H1 (cell line): ENCODE data around the gene CCNT1. TPM values are rescaled to one million over a fixed set of nuclear protein-coding genes. Genes with fewer than 3 reads are reported as not detected.

Source experiments
- CTCF ChIA-PET: fragments of 300-600 bp; sonication (Branson Sonifier 250); formaldehyde crosslinking; loops from one replicate; lab custom pipeline; 2021; ENCODE audit not compliant: partially characterized antibody; lab: Charles Lee
- POLR2A ChIA-PET: fragments of 300-600 bp; sonication (Branson Sonifier 250); formaldehyde crosslinking; loops from one replicate; lab custom pipeline; 2021; ENCODE audit warnings: inconsistent platforms; ENCODE audit not compliant: partially characterized antibody; lab: Charles Lee
- DNase-seq, 2 experiments: peaks; one replicate each; pipeline versions ENCODE4 v3.0.0 to v3.0.0-alpha.2; 2010 to 2022; ENCODE audit warnings: low spot score in 2 of 2, low read depth in 1 of 2, mixed read lengths in 1 of 2
- FAIRE-seq: peaks from 2 replicates; lab custom pipeline; 2011; peaks lifted over from hg19 to GRCh38; lab: Jason Lieb, UNC
- H2AFZ ChIP-seq: 2 replicates; pipeline ENCODE4 v1.8.1; 2012; ENCODE audit warnings: low read length, inconsistent platforms
- H2AK5ac ChIP-seq: 2 replicates; pipeline ENCODE4 v1.6.1; 2013; ENCODE audit warnings: low read depth, low read length
- H2BK120ac ChIP-seq: replicated peaks from 2 replicates; pipeline ENCODE3; 2013; ENCODE audit warnings: low read depth, low read length, inconsistent platforms
- H2BK12ac ChIP-seq: 2 replicates; pipeline ENCODE4 v1.6.1; 2013; ENCODE audit warnings: low read depth, low read length
- H2BK15ac ChIP-seq: 2 replicates; pipeline ENCODE4 v1.6.1; 2013; ENCODE audit warnings: low read length
- H2BK20ac ChIP-seq: 2 replicates; pipeline ENCODE4 v1.6.1; 2013; ENCODE audit warnings: low read length
- H2BK5ac ChIP-seq: 2 replicates; pipeline ENCODE4 v1.6.1; 2013; ENCODE audit warnings: low read depth, low read length
- H3K14ac ChIP-seq: 2 replicates; pipeline ENCODE4 v1.6.1; 2013; ENCODE audit warnings: inconsistent platforms; ENCODE audit not compliant: insufficient read length
- H3K18ac ChIP-seq: 2 replicates; pipeline ENCODE4 v1.6.1; 2013; ENCODE audit warnings: low read length; ENCODE audit errors: extremely low read depth
- H3K23ac ChIP-seq: 2 replicates; pipeline ENCODE4 v1.6.1; 2013; ENCODE audit warnings: inconsistent platforms; ENCODE audit not compliant: insufficient read length
- H3K23me2 ChIP-seq: 2 replicates; pipeline ENCODE4 v1.6.1; 2013; ENCODE audit warnings: low read depth, low read length
- H3K27ac ChIP-seq: 2 replicates; pipeline ENCODE4 v1.6.1; 2011; ENCODE audit warnings: low read depth, low read length, inconsistent platforms
- H3K27me3 ChIP-seq, 4 experiments: replicated peaks in 1 of 4; 1 replicate in 1 of 4; 2 replicates in 3 of 4; pipeline versions ENCODE4 v1.6.1 to v1.8.1; 2011 to 2013; ENCODE audit warnings: low read length in 3 of 4, mild to moderate bottlenecking in 3 of 4, inconsistent platforms in 2 of 4, mixed read lengths in 2 of 4, moderate library complexity in 1 of 4; ENCODE audit not compliant: control insufficient read depth in 3 of 4, insufficient read depth in 3 of 4; ENCODE audit errors: extremely low read depth in 1 of 4
- H3K36me3 ChIP-seq, 4 experiments: 2 replicates each; pipeline versions ENCODE4 v1.6.1 to v1.8.1; 2011 to 2013; ENCODE audit warnings: mild to moderate bottlenecking in 4 of 4, low read length in 3 of 4, moderate library complexity in 2 of 4, control low read depth in 1 of 4, inconsistent platforms in 1 of 4; ENCODE audit not compliant: insufficient read depth in 4 of 4, control insufficient read depth in 2 of 4
- H3K4ac ChIP-seq: replicated peaks from 2 replicates; pipeline ENCODE3; 2013; ENCODE audit warnings: low read length, low read depth, mixed read lengths, inconsistent platforms; ENCODE audit not compliant: insufficient read length
- H3K4me1 ChIP-seq, 4 experiments: replicated peaks in 1 of 4; 1 replicate in 1 of 4; 2 replicates in 3 of 4; pipeline versions ENCODE4 v1.6.1 to v1.8.1; 2011 to 2013; ENCODE audit warnings: low read length in 3 of 4, inconsistent platforms in 2 of 4, mixed read lengths in 1 of 4; ENCODE audit not compliant: insufficient read depth in 4 of 4, control insufficient read depth in 3 of 4
- H3K4me2 ChIP-seq, 2 experiments: 2 replicates each; pipeline versions ENCODE4 v1.6.1 to v1.8.1; 2011 to 2013; ENCODE audit warnings: low read depth in 2 of 2, low read length in 2 of 2, control low read depth in 1 of 2, inconsistent platforms in 1 of 2, mild to moderate bottlenecking in 1 of 2; ENCODE audit not compliant: insufficient read depth in 1 of 2
- H3K4me3 ChIP-seq, 4 experiments: fragments of 200-600, 300-600 bp in 1 of 4; sonication (generic), shearing (Covaris generic), sonication (Bioruptor Twin) in 1 of 4; 2 replicates each; pipeline versions ENCODE4 v1.5.1 to v1.8.1; 2011 to 2016; ENCODE audit warnings: low read length in 4 of 4, low read depth in 3 of 4, control low read depth in 2 of 4, inconsistent platforms in 2 of 4, mild to moderate bottlenecking in 2 of 4, mixed read lengths in 1 of 4, moderate library complexity in 1 of 4; ENCODE audit not compliant: insufficient read depth in 2 of 4; ENCODE audit errors: extremely low read depth in 1 of 4
- H3K56ac ChIP-seq: replicated peaks from 2 replicates; pipeline ENCODE3; 2013; ENCODE audit warnings: low read depth, mild to moderate bottlenecking, mixed read lengths, low read length, inconsistent platforms; ENCODE audit not compliant: insufficient read length
- H3K79me1 ChIP-seq: 2 replicates; pipeline ENCODE4 v1.6.1; 2013; ENCODE audit warnings: low read depth, low read length, control low read depth
- H3K79me2 ChIP-seq, 2 experiments: 2 replicates each; pipeline versions ENCODE4 v1.6.1 to v1.8.1; 2012 to 2013; ENCODE audit warnings: low read length in 2 of 2, mild to moderate bottlenecking in 2 of 2, inconsistent platforms in 1 of 2; ENCODE audit not compliant: insufficient read depth in 2 of 2, control insufficient read depth in 1 of 2
- H3K9ac ChIP-seq, 4 experiments: replicated peaks in 1 of 4; 1 replicate in 1 of 4; 2 replicates in 3 of 4; pipeline versions ENCODE4 v1.6.1 to v1.8.1; 2011 to 2013; ENCODE audit warnings: low read depth in 3 of 4, low read length in 3 of 4, control low read depth in 2 of 4, mild to moderate bottlenecking in 2 of 4, moderate library complexity in 2 of 4, inconsistent platforms in 1 of 4; ENCODE audit errors: extremely low read depth in 1 of 4
- H3K9me3 ChIP-seq, 2 experiments: 2 replicates each; pipeline versions ENCODE4 v1.6.1 to v1.8.1; 2012 to 2013; ENCODE audit warnings: mild to moderate bottlenecking in 2 of 2, moderate library complexity in 2 of 2, control low read depth in 1 of 2, inconsistent platforms in 1 of 2, low read depth in 1 of 2, low read length in 1 of 2, mixed read lengths in 1 of 2; ENCODE audit not compliant: insufficient read depth in 2 of 2
- H4K20me1 ChIP-seq, 2 experiments: replicated peaks in 1 of 2; 2 replicates each; pipeline versions ENCODE3 to v1.8.1; 2011 to 2013; ENCODE audit warnings: inconsistent platforms in 2 of 2, low read length in 2 of 2, mild to moderate bottlenecking in 1 of 2; ENCODE audit not compliant: insufficient read depth in 2 of 2, control insufficient read depth in 1 of 2
- H4K5ac ChIP-seq: 2 replicates; pipeline ENCODE4 v1.6.1; 2013; ENCODE audit warnings: low read length, low read depth, mixed read lengths, inconsistent platforms; ENCODE audit not compliant: insufficient read length
- H4K8ac ChIP-seq: 2 replicates; pipeline ENCODE4 v1.8.0; 2013; ENCODE audit warnings: mild to moderate bottlenecking, moderate library complexity, low read length, inconsistent platforms; ENCODE audit not compliant: insufficient read depth; ENCODE audit errors: extremely low read depth
- H4K91ac ChIP-seq: replicated peaks from 2 replicates; pipeline ENCODE3; 2013; ENCODE audit warnings: low read length, mixed read lengths, inconsistent platforms; ENCODE audit not compliant: insufficient read length
- ATF3 ChIP-seq: IDR thresholded peaks from 2 replicates; pipeline ENCODE4 v1.6.1; 2011; ENCODE audit warnings: low read depth, mild to moderate bottlenecking, low read length; ENCODE audit not compliant: insufficient read depth
- CREB1 ChIP-seq: IDR thresholded peaks from 2 replicates; pipeline ENCODE4 v1.6.1; 2012; ENCODE audit warnings: inconsistent platforms
- EP300 ChIP-seq, 2 experiments: IDR thresholded peaks; 1 replicate in 1 of 2; 2 replicates in 1 of 2; pipeline ENCODE4 v1.6.1; 2011 to 2012; ENCODE audit warnings: low read depth in 2 of 2, low read length in 2 of 2, mild to moderate bottlenecking in 2 of 2, borderline replicate concordance in 1 of 2, inconsistent platforms in 1 of 2, moderate library complexity in 1 of 2
- HDAC2 ChIP-seq, 2 experiments: fragments of 300-600 bp in 1 of 2; sonication (generic) in 1 of 2; IDR thresholded peaks; 2 replicates each; pipeline ENCODE4 v1.6.1; 2011 to 2012; ENCODE audit warnings: low read depth in 2 of 2, low read length in 2 of 2, mild to moderate bottlenecking in 2 of 2, moderate library complexity in 2 of 2, borderline replicate concordance in 1 of 2, inconsistent platforms in 1 of 2
- HDAC6 ChIP-seq: IDR thresholded peaks from one replicate; pipeline ENCODE4 v1.7.1; 2012; ENCODE audit warnings: low read depth, mild to moderate bottlenecking, inconsistent platforms, low read length, moderate library complexity
- JUN ChIP-seq: IDR thresholded peaks from 2 replicates; pipeline ENCODE4 v1.6.1; 2011; ENCODE audit warnings: low read depth, mild to moderate bottlenecking, improper control_type of control experiment, low read length
- SIN3A ChIP-seq, 2 experiments: IDR thresholded peaks in 1 of 2; conservative IDR thresholded peaks in 1 of 2; 2 replicates each; pipeline ENCODE4 v1.6.1; 2011 to 2012; ENCODE audit warnings: low read length in 2 of 2, improper control_type of control experiment in 1 of 2, low read depth in 1 of 2, mild to moderate bottlenecking in 1 of 2
- TAF7 ChIP-seq: optimal IDR thresholded peaks from 2 replicates; pipeline ENCODE3; 2011; ENCODE audit warnings: low read depth, mild to moderate bottlenecking, inconsistent platforms, low read length, moderate library complexity, borderline replicate concordance
- TCF12 ChIP-seq: IDR thresholded peaks from 2 replicates; pipeline ENCODE4 v1.6.1; 2011; ENCODE audit warnings: low read depth, mild to moderate bottlenecking, low read length
- ZNF274 ChIP-seq: IDR thresholded peaks from 2 replicates; pipeline ENCODE4 v1.7.0; 2012; ENCODE audit warnings: low read length, borderline replicate concordance; ENCODE audit errors: extremely low read depth
- WGBS, 2 experiments: shearing (Covaris generic) in 1 of 2; methylation state at CpG; one replicate each; pipeline versions ENCODE4 v1.1.6 to v1.1.7; 2013 to 2015; ENCODE audit warnings: low lambda C conversion rate in 2 of 2, mixed read lengths in 2 of 2, inconsistent platforms in 1 of 2, low coverage in 1 of 2, missing lambda C conversion rate in 1 of 2; ENCODE audit not compliant: insufficient replicate concordance in 2 of 2, insufficient coverage in 1 of 2, insufficient read length in 1 of 2; ENCODE audit errors: extremely low coverage in 1 of 2, missing lambda C conversion rate in 1 of 2; 5-methylcytosine and 5-hydroxymethylcytosine counted together
- polyA plus RNA-seq, 7 experiments: library from polyadenylated mRNA; depleted of rRNA in 3 of 7; stranded (reverse) in 5 of 7; unstranded in 2 of 7; fragments of >200 nt in 5 of 7; fragments of 200-250 nt in 2 of 7; gene quantifications; 1 replicate in 5 of 7; 2 replicates in 1 of 7; 4 replicates in 1 of 7; pipeline versions ENCODE4 v1.2.1 to v1.2.3, GENCODE V29; 2011 to 2013; ENCODE audit warnings: missing spikeins in 2 of 7, mixed read lengths in 2 of 7
- total RNA-seq: library from RNA; stranded (reverse); fragmentation: NEBNext Ultra II Directional; extraction: Animal tissue kit (Norgen Biotek cat#: 25700); gene quantifications from 2 replicates; pipeline ENCODE4 v1.2.1, GENCODE V29; 2021
- TF ChIP-seq, protein P1 (sequence below): IDR thresholded peaks from 2 replicates; pipeline ENCODE4 v1.6.1; 2012; ENCODE audit warnings: low read length, inconsistent platforms

The CCNT1 gene
- total and polyA plus RNA-seq, 2 of the 8 experiments (the other 6 are each of a cell fraction or from before 2014, with no cell fraction given), result 13.2 to 45.9 TPM

GRCh38 chr12:48694038-48694437 lies 22.5 kb downstream of the CCNT1 start:
- Histone ChIP-seq H2BK20ac (no peak overlapping the region), H2BK15ac (no peak overlapping the region), H3K36me3 (peaks cover 30 to 75% (median 51%) of the 10 kb centered on the region in 4 experiments), H2BK120ac (no peak overlapping the region), H3K23ac (no peak overlapping the region), H3K4ac (no peak overlapping the region), H3K56ac (no peak overlapping the region), H3K79me2 (peaks cover 0 to 22% of the 10 kb centered on the region in 2 experiments; a peak in 2 of 4 replicates), H3K27me3 (no peaks in the 10 kb centered on the region), H2BK12ac (no peak overlapping the region), H3K27ac (no peak overlapping the region), H3K23me2 (no peaks in the 10 kb centered on the region), H3K14ac (no peak overlapping the region), H2BK5ac (no peak overlapping the region), H4K20me1 (peaks cover 3 to 7% of the 10 kb centered on the region in 2 experiments), H3K4me2 (no peak overlapping the region), H3K9ac (no peak overlapping the region), H4K8ac (no peak overlapping the region), H4K5ac (no peak overlapping the region), H3K9me3 (no peaks in the 10 kb centered on the region), H4K91ac (no peak overlapping the region), H2AFZ (no peak overlapping the region), H3K18ac (no peak overlapping the region), H3K4me1 (no peaks in the 10 kb centered on the region), H2AK5ac (no peak overlapping the region), H3K79me1 (peaks cover 7% of the 10 kb centered on the region), H3K4me3 (no peak overlapping the region)
- CTCF ChIA-PET, result interaction anchor here (0.8 kb wide), 1 partner anchor 20 kb away, joined by 3 read pairs; no protein-coding TSS in a partner anchor
- POLR2A ChIA-PET, result interaction anchor here (1.0 to 2.2 kb wide), 3 partner anchors 8 to 22 kb away, joined by 3 to 6 read pairs (median 4); no protein-coding TSS in a partner anchor
- DNase-seq, result no peak
- 94% methylated on average over 6 of the region's 6 CpGs; no CpG with 5 or more reads in 1 of the 2 experiments for WGBS, 2 experiments
- no peak for FAIRE-seq
- no peak for TF ChIP-seq HDAC2 (IDR thresholded peaks at IDR 0.05; ENCODE audit: borderline replicate concordance in 1 of 2, low read depth in 2 of 2, low read length in 2 of 2)
- TF ChIP-seq HDAC6, result no peak
- TF ChIP-seq ZNF274, result no peak
- no peak for TF ChIP-seq CREB1
- TF ChIP-seq JUN, result no peak
- no peak for TF ChIP-seq SIN3A (conservative IDR thresholded peaks at IDR 0.05 in 1 of 2, IDR thresholded peaks at IDR 0.05 in 1 of 2; ENCODE audit: low read depth in 1 of 2, low read length in 2 of 2)
- TF ChIP-seq, protein P1, sequence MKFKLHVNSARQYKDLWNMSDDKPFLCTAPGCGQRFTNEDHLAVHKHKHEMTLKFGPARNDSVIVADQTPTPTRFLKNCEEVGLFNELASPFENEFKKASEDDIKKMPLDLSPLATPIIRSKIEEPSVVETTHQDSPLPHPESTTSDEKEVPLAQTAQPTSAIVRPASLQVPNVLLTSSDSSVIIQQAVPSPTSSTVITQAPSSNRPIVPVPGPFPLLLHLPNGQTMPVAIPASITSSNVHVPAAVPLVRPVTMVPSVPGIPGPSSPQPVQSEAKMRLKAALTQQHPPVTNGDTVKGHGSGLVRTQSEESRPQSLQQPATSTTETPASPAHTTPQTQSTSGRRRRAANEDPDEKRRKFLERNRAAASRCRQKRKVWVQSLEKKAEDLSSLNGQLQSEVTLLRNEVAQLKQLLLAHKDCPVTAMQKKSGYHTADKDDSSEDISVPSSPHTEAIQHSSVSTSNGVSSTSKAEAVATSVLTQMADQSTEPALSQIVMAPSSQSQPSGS, result no peak
- no peak for TF ChIP-seq EP300 (IDR thresholded peaks at IDR 0.05; ENCODE audit: borderline replicate concordance in 1 of 2, low read depth in 2 of 2, low read length in 2 of 2)
- no peak for TF ChIP-seq TAF7
- TF ChIP-seq TCF12, result no peak
- no peak for TF ChIP-seq ATF3
